ENCODE data around the gene PLXNA4.

The PLXNA4 gene

GRCh38 chr7:132528695-132529094 lies 47.6 kb downstream of the PLXNA4 start:
- no peak for DNase-seq (ENCODE audit: low read depth)

GRCh38 chr7:132527467-132528410 lies 48.5 kb downstream of the PLXNA4 start:
- no peak for DNase-seq (ENCODE audit: low read depth)

- DNase-seq (ENCODE audit: low read depth) = no peak
These were observed 50.0 kb downstream of the PLXNA4 start for GRCh38 chr7:132526111-132526740.

- DNase-seq (ENCODE audit: low read depth) = no peak
These were observed 54.8 kb downstream of the PLXNA4 start for GRCh38 chr7:132521423-132521822.

- DNase-seq (ENCODE audit: low read depth) = no peak
These were observed 55.5 kb downstream of the PLXNA4 start for GRCh38 chr7:132520591-132521280.

GRCh38 chr7:132519936-132520335 lies 56.3 kb downstream of the PLXNA4 start:
- no peak for DNase-seq (ENCODE audit: low read depth)

- DNase-seq (ENCODE audit: low read depth) = no peak
These were observed 57.5 kb downstream of the PLXNA4 start for GRCh38 chr7:132518839-132519173.

- DNase-seq (ENCODE audit: low read depth) = no peak
These were observed 58.0 kb downstream of the PLXNA4 start for GRCh38 chr7:132518102-132518838.

- no peak for DNase-seq (ENCODE audit: low read depth)
These were observed 60.0 kb downstream of the PLXNA4 start for GRCh38 chr7:132516042-132516840.

GRCh38 chr7:132515181-132515580 lies 61.1 kb downstream of the PLXNA4 start:
- DNase-seq (ENCODE audit: low read depth) = no peak

- no peak for DNase-seq (ENCODE audit: low read depth)
These were observed 61.8 kb downstream of the PLXNA4 start for GRCh38 chr7:132514430-132514829.

GRCh38 chr7:132511921-132512320 lies 64.3 kb downstream of the PLXNA4 start:
- no peak for DNase-seq (ENCODE audit: low read depth)

GRCh38 chr7:132511387-132511786 lies 64.9 kb downstream of the PLXNA4 start:
- no peak for DNase-seq (ENCODE audit: low read depth)

- no peak for DNase-seq (ENCODE audit: low read depth)
These were observed 66.6 kb downstream of the PLXNA4 start for GRCh38 chr7:132509643-132510042.

GRCh38 chr7:132508724-132509353 lies 67.4 kb downstream of the PLXNA4 start:
- DNase-seq (ENCODE audit: low read depth) = no peak

GRCh38 chr7:132504852-132505251 lies 71.4 kb downstream of the PLXNA4 start:
- DNase-seq (ENCODE audit: low read depth) = no peak

GRCh38 chr7:132504071-132504470 lies 72.2 kb downstream of the PLXNA4 start:
- no peak for DNase-seq (ENCODE audit: low read depth)

- no peak for DNase-seq (ENCODE audit: low read depth)
These were observed 72.9 kb downstream of the PLXNA4 start for GRCh38 chr7:132503415-132503814.

GRCh38 chr7:132501956-132502355 lies 74.3 kb downstream of the PLXNA4 start:
- DNase-seq (ENCODE audit: low read depth) = no peak

GRCh38 chr7:132500727-132501440 lies 75.4 kb downstream of the PLXNA4 start:
- DNase-seq (ENCODE audit: low read depth) = no peak
